Astrocyte of the spinal cord (primary cell): ENCODE measurements around the gene RSRC1.
A peak's percentile ranks its signal among the peaks of the same experiment; 100 is the strongest.

Experiments used
- DNase-seq: peaks from one replicate; pipeline ENCODE4 v3.0.0; 2011; ENCODE audit warnings: low read depth, low spot score
- H3K4me3 ChIP-seq: 2 replicates; pipeline ENCODE4 v1.5.1; 2011; ENCODE audit warnings: low read depth, mild to moderate bottlenecking, low read length, moderate library complexity
- CTCF ChIP-seq: IDR thresholded peaks from 2 replicates; pipeline ENCODE4 v1.5.1; 2012; ENCODE audit warnings: low read depth, mild to moderate bottlenecking, low read length, inconsistent platforms
- in situ Hi-C: cut with HindIII; loops from 2 replicates; pipeline ENCODE4 v1.10.0; 2017; ENCODE audit warnings: low sequenced_read_pairs

RSRC1 gene

GRCh38 chr3:158569794-158570193 is 459.9 kb downstream of the RSRC1 start:
- in situ Hi-C loops: no loop called here
- no peak overlapping the region for H3K4me3 ChIP-seq
- DNase-seq: no peak
- no peak for TF ChIP-seq CTCF

- no peak for TF ChIP-seq CTCF
- DNase-seq: peak; percentile 96
- in situ Hi-C loops: no loop called here
- H3K4me3 ChIP-seq: peak within 1 kb of the TSS; percentile 69
Observed at GRCh38 chr3:158570999-158571702, 461.3 kb downstream of the RSRC1 start, which contains the start of gene MLF1. Gene MLF1, plus strand, starts transcription at chr3:158571194. Its CDS starts 107 bp downstream, at chr3:158571301.

GRCh38 chr3:158571969-158572765 is 462.3 kb downstream of the RSRC1 start:
- in situ Hi-C loops: no loop called here
- no peak for TF ChIP-seq CTCF
- no peak overlapping the region for H3K4me3 ChIP-seq
- no peak for DNase-seq

GRCh38 chr3:158572766-158573060 is 462.8 kb downstream of the RSRC1 start:
- TF ChIP-seq CTCF: no peak
- DNase-seq: no peak
- H3K4me3 ChIP-seq: no peak overlapping the region
- in situ Hi-C loops: no loop called here

GRCh38 chr3:158573714-158574113 is 463.8 kb downstream of the RSRC1 start:
- no peak overlapping the region for H3K4me3 ChIP-seq
- in situ Hi-C loops: no loop called here
- TF ChIP-seq CTCF: no peak
- DNase-seq: no peak

- DNase-seq: no peak
- no peak for TF ChIP-seq CTCF
Observed at GRCh38 chr3:158574646-158575045, 464.8 kb downstream of the RSRC1 start.

More at GRCh38 chr3:158574646-158575045, 464.8 kb downstream of the RSRC1 start:
- H3K4me3 ChIP-seq: no peak overlapping the region
- in situ Hi-C loops: no loop called here
